ENCODE data around the gene GALNTL6.

Gene GALNTL6

DNA sequence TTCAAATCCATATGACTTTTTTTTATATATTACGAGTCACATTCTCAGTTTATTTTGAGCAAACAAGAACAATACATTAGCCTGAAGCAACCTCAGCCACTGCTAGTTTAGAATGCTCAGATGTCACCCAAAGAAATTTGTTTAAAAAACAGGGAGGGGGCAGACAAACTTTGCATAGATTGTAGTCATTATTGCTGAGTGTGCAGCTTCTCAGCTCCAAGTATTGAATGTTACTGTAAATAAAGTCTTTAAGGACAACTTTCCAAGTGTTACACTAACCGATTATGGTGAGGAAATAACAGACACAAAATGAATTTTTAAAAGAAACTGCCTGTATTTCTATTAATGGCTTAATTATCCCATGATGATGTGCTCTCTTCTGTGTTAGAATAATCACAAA, 835.9 kb downstream of the GALNTL6 start:
- no peaks in the 10 kb centered on the region for H3K36me3 ChIP-seq (ENCODE audit: control insufficient read depth in 2 of 2, insufficient read depth in 2 of 2, low read length in 2 of 2)
- H3K4me3 ChIP-seq (ENCODE audit: low read length in 2 of 2) = no peak overlapping the region
- H3K9ac ChIP-seq (ENCODE audit: low read length in 2 of 2) = no peak overlapping the region
- no peaks in the 10 kb centered on the region for H3K9me3 ChIP-seq (ENCODE audit: control insufficient read depth in 2 of 2, low read length in 2 of 2)
- H3K27ac ChIP-seq (ENCODE audit: low read length) = no peak overlapping the region
- no peaks in the 10 kb centered on the region for H3K4me1 ChIP-seq (ENCODE audit: control insufficient read depth, insufficient read depth, low read length)
- H3K27me3 ChIP-seq (ENCODE audit: control insufficient read depth in 1 of 2, insufficient read depth in 2 of 2, low read length in 2 of 2) = no peaks in the 10 kb centered on the region

GRCh38 chr4:172650758-172651530, 837.7 kb downstream of the GALNTL6 start:
- no peaks in the 10 kb centered on the region for H3K9me3 ChIP-seq (ENCODE audit: control insufficient read depth in 2 of 2, low read length in 2 of 2)
- no peak overlapping the region for H3K4me3 ChIP-seq (ENCODE audit: low read length in 2 of 2)
- H3K27ac ChIP-seq (ENCODE audit: low read length) = no peak overlapping the region
- H3K9ac ChIP-seq (ENCODE audit: low read length in 2 of 2) = no peak overlapping the region
- H3K36me3 ChIP-seq (ENCODE audit: control insufficient read depth in 2 of 2, insufficient read depth in 2 of 2, low read length in 2 of 2) = no peaks in the 10 kb centered on the region
- no peaks in the 10 kb centered on the region for H3K27me3 ChIP-seq (ENCODE audit: control insufficient read depth in 1 of 2, insufficient read depth in 2 of 2, low read length in 2 of 2)
- no peaks in the 10 kb centered on the region for H3K4me1 ChIP-seq (ENCODE audit: control insufficient read depth, insufficient read depth, low read length)

- Histone ChIP-seq H3K9ac (ENCODE audit: low read length in 2 of 2) (no peak overlapping the region), H3K9me3 (ENCODE audit: control insufficient read depth in 2 of 2, low read length in 2 of 2) (no peaks in the 10 kb centered on the region), H3K27me3 (ENCODE audit: control insufficient read depth in 1 of 2, insufficient read depth in 2 of 2, low read length in 2 of 2) (no peaks in the 10 kb centered on the region), H3K27ac (ENCODE audit: low read length) (no peak overlapping the region), H3K4me1 (ENCODE audit: control insufficient read depth, insufficient read depth, low read length) (no peaks in the 10 kb centered on the region), H3K4me3 (ENCODE audit: low read length in 2 of 2) (no peak overlapping the region), H3K36me3 (ENCODE audit: control insufficient read depth in 2 of 2, insufficient read depth in 2 of 2, low read length in 2 of 2) (no peaks in the 10 kb centered on the region)
Measured at GRCh38 chr4:172651961-172652360, 838.8 kb downstream of the GALNTL6 start.

GRCh38 chr4:172652369-172652768, 839.2 kb downstream of the GALNTL6 start:
- H3K9ac ChIP-seq (ENCODE audit: low read length in 2 of 2) = no peak overlapping the region
- no peaks in the 10 kb centered on the region for H3K27me3 ChIP-seq (ENCODE audit: control insufficient read depth in 1 of 2, insufficient read depth in 2 of 2, low read length in 2 of 2)
- H3K4me1 ChIP-seq (ENCODE audit: control insufficient read depth, insufficient read depth, low read length) = no peaks in the 10 kb centered on the region
- no peaks in the 10 kb centered on the region for H3K9me3 ChIP-seq (ENCODE audit: control insufficient read depth in 2 of 2, low read length in 2 of 2)
- H3K27ac ChIP-seq (ENCODE audit: low read length) = no peak overlapping the region
- no peak overlapping the region for H3K4me3 ChIP-seq (ENCODE audit: low read length in 2 of 2)
- no peaks in the 10 kb centered on the region for H3K36me3 ChIP-seq (ENCODE audit: control insufficient read depth in 2 of 2, insufficient read depth in 2 of 2, low read length in 2 of 2)

DNA sequence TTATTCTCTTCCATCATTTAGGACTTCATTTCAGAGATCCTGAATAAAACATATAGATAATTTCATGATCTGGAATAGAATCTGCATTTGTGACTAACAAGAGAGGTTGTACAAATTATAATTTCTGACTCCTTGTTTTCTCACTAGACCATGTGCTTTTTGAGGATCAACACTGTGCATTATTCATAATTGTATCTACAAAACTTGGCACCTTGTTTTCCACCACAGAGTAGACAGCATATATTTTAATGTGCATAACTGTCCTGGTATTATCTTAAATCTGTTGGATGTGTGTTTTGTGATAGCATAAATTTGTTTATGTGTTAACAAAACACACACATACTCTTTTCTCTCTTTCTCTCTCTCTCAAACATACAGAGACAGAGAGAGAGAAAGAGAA, 840.5 kb downstream of the GALNTL6 start:
- Histone ChIP-seq H3K27me3 (ENCODE audit: control insufficient read depth in 1 of 2, insufficient read depth in 2 of 2, low read length in 2 of 2) (no peaks in the 10 kb centered on the region), H3K36me3 (ENCODE audit: control insufficient read depth in 2 of 2, insufficient read depth in 2 of 2, low read length in 2 of 2) (no peaks in the 10 kb centered on the region), H3K4me3 (ENCODE audit: low read length in 2 of 2) (no peak overlapping the region), H3K27ac (ENCODE audit: low read length) (no peak overlapping the region), H3K9me3 (ENCODE audit: control insufficient read depth in 2 of 2, low read length in 2 of 2) (no peaks in the 10 kb centered on the region), H3K4me1 (ENCODE audit: control insufficient read depth, insufficient read depth, low read length) (no peaks in the 10 kb centered on the region), H3K9ac (ENCODE audit: low read length in 2 of 2) (no peak overlapping the region)

- Histone ChIP-seq H3K27me3 (ENCODE audit: control insufficient read depth in 1 of 2, insufficient read depth in 2 of 2, low read length in 2 of 2) (no peaks in the 10 kb centered on the region), H3K27ac (ENCODE audit: low read length) (no peak overlapping the region), H3K4me1 (ENCODE audit: control insufficient read depth, insufficient read depth, low read length) (no peaks in the 10 kb centered on the region), H3K36me3 (ENCODE audit: control insufficient read depth in 2 of 2, insufficient read depth in 2 of 2, low read length in 2 of 2) (no peaks in the 10 kb centered on the region), H3K4me3 (ENCODE audit: low read length in 2 of 2) (no peak overlapping the region), H3K9ac (ENCODE audit: low read length in 2 of 2) (no peak overlapping the region), H3K9me3 (ENCODE audit: control insufficient read depth in 2 of 2, low read length in 2 of 2) (no peaks in the 10 kb centered on the region)
Measured at GRCh38 chr4:172654457-172654856, 841.3 kb downstream of the GALNTL6 start.

DNA sequence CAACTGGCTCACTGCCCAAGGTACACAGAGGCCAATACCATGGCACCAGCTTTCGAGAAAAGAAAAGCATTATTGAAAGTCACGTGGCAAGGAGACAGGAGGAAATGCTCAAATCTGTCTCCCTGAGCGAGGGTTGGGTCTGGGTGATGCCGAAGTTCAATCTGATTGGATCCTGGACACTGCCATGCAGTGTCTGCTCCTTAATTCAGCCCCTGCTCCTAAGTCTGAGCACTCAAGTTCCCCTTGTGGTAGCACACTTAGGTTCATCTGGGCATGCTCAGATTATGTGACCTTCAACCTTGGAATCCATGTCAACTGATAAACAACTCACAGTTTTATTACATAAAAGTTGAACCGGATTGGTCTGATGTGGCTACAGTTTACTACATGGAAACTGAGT, 842.9 kb downstream of the GALNTL6 start:
- Histone ChIP-seq H3K36me3 (ENCODE audit: control insufficient read depth in 2 of 2, insufficient read depth in 2 of 2, low read length in 2 of 2) (no peaks in the 10 kb centered on the region), H3K27me3 (ENCODE audit: control insufficient read depth in 1 of 2, insufficient read depth in 2 of 2, low read length in 2 of 2) (no peaks in the 10 kb centered on the region), H3K4me1 (ENCODE audit: control insufficient read depth, insufficient read depth, low read length) (no peaks in the 10 kb centered on the region), H3K4me3 (ENCODE audit: low read length in 2 of 2) (no peak overlapping the region), H3K27ac (ENCODE audit: low read length) (no peak overlapping the region), H3K9ac (ENCODE audit: low read length in 2 of 2) (no peak overlapping the region), H3K9me3 (ENCODE audit: control insufficient read depth in 2 of 2, low read length in 2 of 2) (no peaks in the 10 kb centered on the region)

GRCh38 chr4:172657081-172657480, 843.9 kb downstream of the GALNTL6 start:
- Histone ChIP-seq H3K9me3 (ENCODE audit: control insufficient read depth in 2 of 2, low read length in 2 of 2) (no peaks in the 10 kb centered on the region), H3K27me3 (ENCODE audit: control insufficient read depth in 1 of 2, insufficient read depth in 2 of 2, low read length in 2 of 2) (no peaks in the 10 kb centered on the region), H3K9ac (ENCODE audit: low read length in 2 of 2) (no peak overlapping the region), H3K4me1 (ENCODE audit: control insufficient read depth, insufficient read depth, low read length) (no peaks in the 10 kb centered on the region), H3K36me3 (ENCODE audit: control insufficient read depth in 2 of 2, insufficient read depth in 2 of 2, low read length in 2 of 2) (no peaks in the 10 kb centered on the region), H3K4me3 (ENCODE audit: low read length in 2 of 2) (no peak overlapping the region), H3K27ac (ENCODE audit: low read length) (no peak overlapping the region)

DNA sequence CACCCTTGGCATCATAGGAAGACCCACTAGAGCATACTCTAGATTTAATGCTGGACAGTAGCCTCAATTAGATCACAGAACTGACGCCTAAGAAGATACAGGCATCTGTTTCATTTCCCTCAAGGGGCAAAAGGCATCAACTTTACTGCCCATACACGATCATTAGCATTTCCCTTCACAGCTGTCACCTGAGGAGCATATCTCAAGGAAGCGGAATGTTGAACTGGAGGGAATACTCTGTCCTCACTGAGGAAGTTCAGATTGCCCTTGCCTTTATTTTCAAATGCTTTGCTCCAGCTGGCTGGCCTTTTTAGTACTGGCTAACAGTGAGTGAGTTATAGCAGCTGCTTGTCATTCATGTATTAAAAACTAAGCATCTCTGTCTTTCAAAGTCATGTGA, 847.0 kb downstream of the GALNTL6 start:
- H3K27ac ChIP-seq (ENCODE audit: low read length) = no peak overlapping the region
- no peaks in the 10 kb centered on the region for H3K9me3 ChIP-seq (ENCODE audit: control insufficient read depth in 2 of 2, low read length in 2 of 2)
- H3K9ac ChIP-seq (ENCODE audit: low read length in 2 of 2) = no peak overlapping the region
- no peaks in the 10 kb centered on the region for H3K4me1 ChIP-seq (ENCODE audit: control insufficient read depth, insufficient read depth, low read length)
- H3K4me3 ChIP-seq (ENCODE audit: low read length in 2 of 2) = no peak overlapping the region
- H3K27me3 ChIP-seq (ENCODE audit: control insufficient read depth in 1 of 2, insufficient read depth in 2 of 2, low read length in 2 of 2) = peaks cover 0 to 3% of the 10 kb centered on the region in 2 donors
- H3K36me3 ChIP-seq (ENCODE audit: control insufficient read depth in 2 of 2, insufficient read depth in 2 of 2, low read length in 2 of 2) = no peaks in the 10 kb centered on the region

DNA sequence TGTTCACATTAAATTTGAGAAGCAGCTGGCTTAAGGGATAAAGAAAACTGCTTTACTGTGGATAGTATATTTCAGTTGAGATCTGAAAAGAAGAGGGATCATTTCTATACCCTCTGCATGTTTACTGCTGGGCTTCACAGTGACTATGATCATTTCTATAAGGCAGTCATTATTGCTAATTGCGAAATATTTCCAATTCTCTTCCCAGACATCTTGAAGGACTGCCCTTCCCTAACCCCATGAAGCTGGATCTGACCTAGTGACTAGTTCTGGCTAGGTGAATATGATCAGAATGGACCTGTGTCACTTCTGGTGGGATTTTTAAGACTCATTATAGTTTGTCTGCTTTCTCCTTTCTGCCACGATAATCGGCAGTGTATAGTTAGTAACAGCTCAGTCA, 848.9 kb downstream of the GALNTL6 start:
- Histone ChIP-seq H3K27me3 (ENCODE audit: control insufficient read depth in 1 of 2, insufficient read depth in 2 of 2, low read length in 2 of 2) (peaks cover 0 to 3% of the 10 kb centered on the region in 2 donors), H3K4me1 (ENCODE audit: control insufficient read depth, insufficient read depth, low read length) (no peaks in the 10 kb centered on the region), H3K9me3 (ENCODE audit: control insufficient read depth in 2 of 2, low read length in 2 of 2) (no peaks in the 10 kb centered on the region), H3K9ac (ENCODE audit: low read length in 2 of 2) (no peak overlapping the region), H3K27ac (ENCODE audit: low read length) (no peak overlapping the region), H3K36me3 (ENCODE audit: control insufficient read depth in 2 of 2, insufficient read depth in 2 of 2, low read length in 2 of 2) (no peaks in the 10 kb centered on the region), H3K4me3 (ENCODE audit: low read length in 2 of 2) (no peak overlapping the region)

DNA sequence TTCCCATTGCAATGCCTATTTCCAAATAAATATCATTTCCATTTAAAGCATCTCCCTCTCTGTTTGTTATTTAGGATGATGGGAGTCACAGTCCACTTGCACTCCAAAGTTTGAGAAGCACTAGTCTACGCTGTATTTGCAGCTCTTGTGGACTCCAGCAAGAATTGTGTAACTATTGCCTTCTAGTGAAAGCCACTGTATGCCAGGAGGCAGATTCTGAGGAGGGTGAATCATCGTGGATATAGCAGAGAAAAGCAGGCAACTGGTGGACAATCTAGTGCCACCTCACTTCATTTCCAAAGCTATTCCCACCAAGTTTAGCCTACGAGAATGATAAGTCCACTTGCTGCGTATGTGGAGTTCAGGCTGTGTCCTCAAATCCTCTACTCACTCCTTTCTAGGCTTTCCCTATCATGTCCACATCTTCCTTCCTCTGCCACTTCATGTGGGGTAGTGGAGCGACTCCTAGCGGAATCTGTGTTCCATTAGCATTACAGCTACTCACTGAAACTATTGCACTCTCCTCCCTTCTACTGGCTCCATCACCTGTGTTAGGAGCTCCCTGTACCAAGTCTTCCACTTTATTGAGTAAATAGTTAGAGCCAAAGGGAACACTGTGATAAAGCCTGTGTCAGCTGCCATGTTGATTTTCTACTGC, 853.6 kb downstream of the GALNTL6 start:
- Histone ChIP-seq H3K9ac (ENCODE audit: low read length in 2 of 2) (no peak overlapping the region), H3K9me3 (ENCODE audit: control insufficient read depth in 2 of 2, low read length in 2 of 2) (no peaks in the 10 kb centered on the region), H3K27me3 (ENCODE audit: control insufficient read depth in 1 of 2, insufficient read depth in 2 of 2, low read length in 2 of 2) (peaks cover 0 to 3% of the 10 kb centered on the region in 2 donors), H3K4me1 (ENCODE audit: control insufficient read depth, insufficient read depth, low read length) (no peaks in the 10 kb centered on the region), H3K27ac (ENCODE audit: low read length) (no peak overlapping the region), H3K4me3 (ENCODE audit: low read length in 2 of 2) (no peak overlapping the region), H3K36me3 (ENCODE audit: control insufficient read depth in 2 of 2, insufficient read depth in 2 of 2, low read length in 2 of 2) (no peaks in the 10 kb centered on the region)
